TTC549 (cell line): ENCODE data around the gene RERE.

Experiments used
- FAIRE-seq: peaks from 2 replicates; lab custom pipeline; 2012; peaks lifted over from hg19 to GRCh38; lab: Jason Lieb, UNC

RERE gene

DNA sequence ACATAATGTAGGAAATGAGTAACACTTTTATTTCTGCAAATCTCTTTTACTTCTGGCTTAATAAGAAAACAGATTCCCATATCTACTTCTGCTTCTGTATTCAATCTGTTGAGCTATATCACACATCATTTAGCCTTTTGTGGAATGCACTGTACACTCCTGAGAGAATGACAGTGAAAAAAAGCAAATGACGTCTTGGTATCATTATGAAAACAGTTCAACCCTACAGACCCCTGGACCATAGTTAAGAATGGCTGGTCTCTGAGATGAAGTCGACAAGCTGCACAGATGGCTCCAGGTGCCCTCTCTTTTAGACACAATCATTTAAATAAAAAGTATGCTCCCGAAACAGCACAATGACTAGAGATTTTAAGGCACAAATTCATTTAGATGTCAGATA, 247.0 kb downstream of the RERE start:
- FAIRE-seq = no peak

DNA sequence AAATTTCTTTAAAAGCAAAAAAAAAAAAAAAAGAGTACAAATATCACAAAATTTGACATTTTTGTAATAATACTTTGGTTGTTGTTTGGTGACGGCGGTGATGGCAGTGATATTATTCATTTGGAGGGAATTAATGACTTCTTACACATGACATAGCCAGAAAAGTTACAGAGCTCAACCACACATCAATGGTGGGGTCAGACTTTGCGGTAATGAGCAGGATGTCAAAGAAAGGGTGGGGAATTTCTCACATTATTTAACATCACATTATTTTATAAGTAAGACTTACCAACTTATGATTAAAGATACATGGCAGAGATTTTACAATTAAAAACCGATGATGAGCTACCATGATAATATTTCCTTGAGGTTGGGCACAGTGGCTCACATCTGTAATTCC, 248.2 kb downstream of the RERE start:
- FAIRE-seq = no peak

GRCh38 chr1:8568837-8569236, 248.6 kb downstream of the RERE start:
- no peak for FAIRE-seq

GRCh38 chr1:8567146-8567545, 250.3 kb downstream of the RERE start:
- no peak for FAIRE-seq

GRCh38 chr1:8565802-8566201, 251.6 kb downstream of the RERE start:
- no peak for FAIRE-seq

- FAIRE-seq = no peak
Measured at GRCh38 chr1:8563944-8564537, 253.4 kb downstream of the RERE start.

DNA sequence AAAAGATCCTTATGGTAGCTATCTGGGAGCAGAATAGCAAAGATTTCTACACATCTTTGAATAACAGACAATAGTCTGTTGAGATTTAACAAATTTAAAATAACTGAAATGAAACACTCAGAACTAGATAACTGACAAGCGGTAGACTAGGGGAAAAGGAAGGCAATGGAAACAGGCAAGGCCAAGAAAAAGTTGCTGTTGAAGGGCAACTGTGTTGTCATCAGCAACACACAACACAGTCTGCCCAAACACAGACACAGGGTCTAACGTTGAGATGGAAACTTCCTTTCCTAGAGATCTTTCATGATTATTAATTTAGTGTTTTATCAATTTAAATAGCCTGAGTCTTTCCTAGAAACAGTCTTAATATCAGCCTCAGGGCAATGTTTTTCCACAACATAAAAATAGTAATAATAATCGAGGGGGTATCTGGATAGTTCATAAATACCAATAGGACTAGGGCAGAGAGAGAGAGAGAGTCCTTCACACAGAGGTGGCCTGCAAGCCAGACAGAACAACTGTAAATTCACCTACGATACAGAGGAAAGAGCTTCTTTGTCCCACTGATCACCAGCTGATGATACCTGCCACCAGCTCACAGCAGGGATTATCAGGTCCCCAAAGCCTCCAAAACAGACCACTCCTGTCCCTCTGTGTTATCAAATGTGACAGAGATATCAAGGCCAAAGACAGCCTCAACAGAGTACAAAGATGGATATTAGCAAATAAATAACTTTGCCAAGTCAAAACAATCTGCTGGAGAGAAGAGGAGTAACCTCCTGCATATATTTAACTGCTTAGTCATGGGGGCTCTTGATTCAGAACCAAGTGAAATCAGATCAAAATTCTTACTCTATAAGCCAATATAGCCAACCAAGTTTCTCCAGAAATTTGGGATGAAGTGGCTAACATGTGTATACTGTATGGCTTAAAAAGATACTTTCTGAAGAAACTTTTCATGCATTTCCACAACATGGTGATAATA, 254.3 kb downstream of the RERE start:
- no peak for FAIRE-seq

- FAIRE-seq = no peak
Measured at GRCh38 chr1:8562222-8562621, 255.2 kb downstream of the RERE start.

- peak; percentile 60 for FAIRE-seq
Measured at GRCh38 chr1:8560611-8561544, 256.6 kb downstream of the RERE start.

- FAIRE-seq = no peak
Measured at GRCh38 chr1:8560035-8560434, 257.4 kb downstream of the RERE start.

DNA sequence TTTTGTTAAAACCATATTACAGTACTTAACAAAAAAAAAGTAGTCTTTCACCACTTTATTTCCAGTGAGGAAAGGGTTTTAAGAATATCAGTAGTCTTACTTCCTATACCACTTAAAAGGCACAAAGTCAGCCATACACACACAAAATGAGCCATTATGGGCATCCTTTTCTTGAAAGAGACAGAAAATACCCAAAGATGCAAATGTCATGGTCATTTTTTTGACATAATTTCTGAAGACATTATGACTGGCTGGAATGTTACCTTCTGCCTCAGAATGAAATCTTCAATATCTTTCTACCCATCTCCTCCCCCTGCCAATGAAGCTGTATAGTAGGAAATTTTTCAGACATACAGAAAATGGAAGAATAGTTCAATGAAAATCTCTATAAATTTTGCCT, 261.9 kb downstream of the RERE start:
- no peak for FAIRE-seq

GRCh38 chr1:8554956-8555534, 262.4 kb downstream of the RERE start:
- FAIRE-seq = no peak

DNA sequence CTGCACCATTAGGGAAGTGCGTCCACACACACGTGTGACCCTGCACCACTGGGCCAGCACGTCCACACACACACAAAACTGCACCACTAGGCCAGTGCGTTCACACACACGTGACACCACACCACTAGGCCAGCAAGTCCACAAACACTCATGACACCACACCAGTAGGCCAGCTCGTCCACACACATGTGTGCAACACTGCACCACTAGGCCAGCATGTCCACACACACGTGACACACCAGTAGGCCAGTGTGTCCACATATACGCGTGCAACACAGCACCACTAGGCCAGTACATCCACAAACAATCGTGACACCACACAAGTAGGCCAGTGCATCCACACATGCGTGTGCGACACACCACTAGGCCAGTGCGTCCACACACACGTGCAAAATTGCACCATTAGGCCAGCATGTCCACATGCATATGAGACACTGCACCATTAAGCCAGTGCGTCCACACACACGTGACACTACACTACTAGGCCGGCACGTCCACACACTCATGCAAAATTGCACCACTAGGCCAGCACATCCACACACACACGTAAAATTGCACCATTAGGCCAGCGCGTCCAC, 264.5 kb downstream of the RERE start:
- no peak for FAIRE-seq

DNA sequence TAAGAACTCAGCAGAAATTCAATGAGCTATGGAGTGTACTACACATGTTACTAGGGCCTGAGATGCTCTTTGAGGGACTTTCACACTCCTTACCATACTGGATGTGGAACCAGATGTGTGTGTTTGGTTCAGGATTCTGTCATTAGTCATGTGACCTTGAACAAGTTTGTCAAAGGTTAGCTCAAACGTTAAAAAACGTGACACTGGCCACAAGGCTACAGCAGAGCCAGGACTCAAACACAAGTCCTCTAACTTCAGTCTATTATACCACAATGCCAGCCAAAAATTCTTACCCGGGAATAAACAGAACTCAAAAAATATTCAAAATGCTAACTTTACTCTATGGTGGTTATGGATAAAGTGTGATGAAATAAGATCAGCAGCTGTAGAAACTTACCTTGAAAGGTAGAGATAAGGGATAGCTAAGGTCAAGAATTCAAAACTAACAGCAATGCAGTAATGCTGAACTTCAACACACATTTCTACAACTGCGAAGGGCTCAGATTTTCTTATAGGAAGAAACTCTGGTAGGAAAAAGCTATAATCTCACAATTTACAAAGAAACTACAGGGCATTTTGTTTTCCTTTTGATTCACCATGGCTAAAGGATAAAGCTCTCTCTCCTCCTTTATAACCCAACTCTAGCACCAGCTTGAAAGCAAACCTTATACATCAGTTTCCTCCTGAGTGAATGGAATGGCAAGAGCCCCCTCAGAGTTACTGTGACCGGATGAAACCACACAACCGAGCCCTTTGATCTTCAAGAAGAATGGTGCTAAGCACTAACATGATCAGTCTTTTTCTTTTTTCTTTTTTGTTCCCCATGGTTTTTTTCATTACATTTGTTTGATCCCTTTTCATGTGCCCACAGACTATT, 265.6 kb downstream of the RERE start:
- no peak for FAIRE-seq

GRCh38 chr1:8551057-8551456, 266.4 kb downstream of the RERE start:
- FAIRE-seq = no peak

DNA sequence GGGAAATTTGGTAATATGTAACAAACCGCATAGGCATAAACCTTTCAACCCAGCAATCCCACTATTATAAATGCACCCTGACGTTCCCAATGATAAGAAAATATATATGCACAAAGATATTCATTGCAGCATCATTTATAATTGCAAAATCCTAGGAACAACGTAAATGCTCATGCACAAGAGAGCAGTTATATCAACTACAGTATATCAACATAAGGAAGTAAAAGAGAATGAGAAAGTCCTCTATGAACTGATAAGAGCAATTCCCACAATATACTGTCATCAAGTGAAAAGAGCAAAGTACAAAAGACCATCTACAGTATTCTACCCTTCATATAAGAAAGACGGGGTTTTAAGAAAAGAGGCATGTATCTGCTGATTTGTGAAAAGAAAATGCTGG, 269.6 kb downstream of the RERE start:
- FAIRE-seq = no peak

GRCh38 chr1:8545078-8545477, 272.4 kb downstream of the RERE start:
- FAIRE-seq = no peak

- no peak for FAIRE-seq
Measured at GRCh38 chr1:8544644-8545043, 272.8 kb downstream of the RERE start.

DNA sequence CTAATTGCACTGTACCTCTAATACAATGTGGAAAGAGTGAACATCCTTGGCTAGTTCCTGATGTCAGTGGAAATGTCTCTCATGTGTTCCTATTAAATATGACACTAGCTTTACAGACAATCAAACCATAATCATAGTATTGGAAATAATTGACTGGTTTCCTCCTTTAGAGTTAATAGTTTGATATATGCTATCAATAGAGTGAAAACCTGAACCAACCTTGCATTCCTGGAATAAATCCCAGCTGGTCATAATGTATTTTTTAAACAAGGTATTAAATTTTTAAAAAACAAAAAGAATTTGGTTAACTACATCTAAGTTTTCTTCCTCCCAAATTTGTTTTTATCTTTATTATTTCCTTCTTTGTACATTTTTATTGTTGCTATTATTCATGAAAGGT, 273.5 kb downstream of the RERE start:
- FAIRE-seq = no peak

- no peak for FAIRE-seq
Measured at GRCh38 chr1:8541961-8542521, 275.4 kb downstream of the RERE start.

DNA sequence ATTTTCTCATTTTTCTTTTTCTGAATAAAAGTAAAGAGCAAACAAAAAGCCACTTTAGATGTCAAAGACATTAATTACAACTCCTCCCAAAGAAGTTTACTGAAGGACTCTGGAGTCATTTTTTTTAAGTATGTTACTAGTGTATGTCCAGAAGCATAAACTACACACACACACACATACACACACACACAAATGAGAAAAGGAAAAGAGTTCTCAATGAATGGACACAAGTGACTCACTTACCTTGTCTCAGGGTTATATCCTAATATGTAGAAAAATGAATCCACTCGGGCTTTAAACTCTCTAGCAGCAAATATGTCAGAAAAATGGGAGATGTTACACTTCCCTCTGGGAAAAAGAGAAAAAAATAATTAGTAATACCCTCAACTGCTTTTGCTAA, 276.5 kb downstream of the RERE start:
- FAIRE-seq = no peak
